Endodermal cell (in vitro differentiated cells): Measurements from ENCODE around the gene LRRC74B. TPM values are rescaled to one million over a fixed set of nuclear protein-coding genes. Genes with fewer than 3 reads are reported as not detected.

Experiments
- DNase-seq: peaks from one replicate; pipeline ENCODE4 v3.0.0-alpha.2; 2017
- H3K27ac ChIP-seq: 2 replicates; pipeline ENCODE4 v1.5.1; 2013; ENCODE audit warnings: mild to moderate bottlenecking, low read depth, low read length, moderate library complexity
- H3K27me3 ChIP-seq: 2 replicates; pipeline ENCODE4 v1.6.1; 2013; ENCODE audit warnings: mild to moderate bottlenecking, low read length, moderate library complexity; ENCODE audit not compliant: insufficient read depth, control insufficient read depth, poor library complexity, severe bottlenecking
- H3K36me3 ChIP-seq: 2 replicates; pipeline ENCODE4 v1.7.0; 2013; ENCODE audit warnings: mild to moderate bottlenecking, low read length, moderate library complexity; ENCODE audit not compliant: control insufficient read depth, insufficient read depth
- H3K4me1 ChIP-seq: one replicate; pipeline ENCODE4 v1.7.0; 2013; ENCODE audit warnings: low read length; ENCODE audit not compliant: control insufficient read depth, insufficient read depth
- H3K4me3 ChIP-seq: 2 replicates; pipeline ENCODE4 v1.5.1; 2013; ENCODE audit warnings: mild to moderate bottlenecking, low read length, moderate library complexity
- H3K9ac ChIP-seq: 2 replicates; pipeline ENCODE4 v1.6.1; 2013; ENCODE audit warnings: mild to moderate bottlenecking, low read length, moderate library complexity; ENCODE audit not compliant: poor library complexity, severe bottlenecking; ENCODE audit errors: extremely low read depth
- H3K9me3 ChIP-seq: 2 replicates; pipeline ENCODE4 v1.6.1; 2013; ENCODE audit warnings: mild to moderate bottlenecking, low read length, moderate library complexity; ENCODE audit not compliant: control insufficient read depth
- H3K27ac Mint-ChIP-seq: 2 replicates; pipeline ENCODE4 v1.8.0; 2020; ENCODE audit warnings: mixed read lengths
- H3K27me3 Mint-ChIP-seq: 2 replicates; pipeline ENCODE4 v1.8.0; 2021; ENCODE audit warnings: mild to moderate bottlenecking, mixed read lengths; ENCODE audit not compliant: insufficient read depth
- H3K36me3 Mint-ChIP-seq: 2 replicates; pipeline ENCODE4 v1.8.0; 2020; ENCODE audit warnings: low read depth, mixed read lengths
- H3K4me1 Mint-ChIP-seq: 2 replicates; pipeline ENCODE4 v1.8.0; 2020; ENCODE audit warnings: mixed read lengths
- H3K4me3 Mint-ChIP-seq: 2 replicates; pipeline ENCODE4 v1.8.0; 2020; ENCODE audit warnings: mild to moderate bottlenecking, moderate library complexity, mixed read lengths
- H3K9me3 Mint-ChIP-seq: 2 replicates; pipeline ENCODE4 v1.8.0; 2020; ENCODE audit warnings: mild to moderate bottlenecking, mixed read lengths
- WGBS, 2 experiments: methylation state at CpG; one replicate each; pipeline versions ENCODE4 v1.1.5 to v1.1.7; 2013; ENCODE audit warnings: missing lambda C conversion rate in 2 of 2, mixed read lengths in 1 of 2; ENCODE audit not compliant: insufficient coverage in 1 of 2, insufficient read length in 1 of 2; 5-methylcytosine and 5-hydroxymethylcytosine counted together
- total RNA-seq, 2 donors: library from RNA; stranded (reverse); fragmentation: NEBNext Ultra II Directional in 1 of 2; extraction: Animal tissue kit (Norgen Biotek cat#: 25700) in 1 of 2; gene quantifications; 2 replicates in 1 of 2; 3 replicates in 1 of 2; pipeline ENCODE4 v1.2.1, GENCODE V29; 2021
- TF ChIP-seq, protein P1 (sequence below): fragments of 200-600 bp; sonication (generic); conservative IDR thresholded peaks from 2 replicates; pipeline ENCODE4 v1.5.0; 2021; ENCODE audit warnings: antibody characterized with exemption, mild to moderate bottlenecking

The LRRC74B gene
- total RNA-seq, 2 donors from 2014 or later, result not detected

GRCh38 chr22:21051145-21051830, 5.5 kb downstream of the LRRC74B start:
- H3K9ac ChIP-seq, result no peak overlapping the region
- 87 to 93% methylated on average over 8 to 9 of the region's 9 CpGs for WGBS, 2 experiments
- no peaks in the 10 kb centered on the region for H3K36me3 Mint-ChIP-seq

GRCh38 chr22:21051831-21052400, 6.2 kb downstream of the LRRC74B start:
- Mint-ChIP-seq H3K4me1 (peaks cover 18% of the 10 kb centered on the region), H3K4me3 (no peak overlapping the region), H3K27ac (no peak overlapping the region), H3K27me3 (peaks cover 3% of the 10 kb centered on the region), H3K36me3 (no peaks in the 10 kb centered on the region), H3K9me3 (no peaks in the 10 kb centered on the region)
- Histone ChIP-seq H3K9ac (no peak overlapping the region), H3K27ac (no peak overlapping the region), H3K4me3 (no peak overlapping the region), H3K4me1 (no peaks in the 10 kb centered on the region), H3K27me3 (no peaks in the 10 kb centered on the region), H3K36me3 (no peaks in the 10 kb centered on the region), H3K9me3 (no peaks in the 10 kb centered on the region)
- WGBS, 2 experiments, result 47 to 53% methylated on average over 6 to 8 of the region's 8 CpGs
- DNase-seq, result no peak
- TF ChIP-seq, protein P1, sequence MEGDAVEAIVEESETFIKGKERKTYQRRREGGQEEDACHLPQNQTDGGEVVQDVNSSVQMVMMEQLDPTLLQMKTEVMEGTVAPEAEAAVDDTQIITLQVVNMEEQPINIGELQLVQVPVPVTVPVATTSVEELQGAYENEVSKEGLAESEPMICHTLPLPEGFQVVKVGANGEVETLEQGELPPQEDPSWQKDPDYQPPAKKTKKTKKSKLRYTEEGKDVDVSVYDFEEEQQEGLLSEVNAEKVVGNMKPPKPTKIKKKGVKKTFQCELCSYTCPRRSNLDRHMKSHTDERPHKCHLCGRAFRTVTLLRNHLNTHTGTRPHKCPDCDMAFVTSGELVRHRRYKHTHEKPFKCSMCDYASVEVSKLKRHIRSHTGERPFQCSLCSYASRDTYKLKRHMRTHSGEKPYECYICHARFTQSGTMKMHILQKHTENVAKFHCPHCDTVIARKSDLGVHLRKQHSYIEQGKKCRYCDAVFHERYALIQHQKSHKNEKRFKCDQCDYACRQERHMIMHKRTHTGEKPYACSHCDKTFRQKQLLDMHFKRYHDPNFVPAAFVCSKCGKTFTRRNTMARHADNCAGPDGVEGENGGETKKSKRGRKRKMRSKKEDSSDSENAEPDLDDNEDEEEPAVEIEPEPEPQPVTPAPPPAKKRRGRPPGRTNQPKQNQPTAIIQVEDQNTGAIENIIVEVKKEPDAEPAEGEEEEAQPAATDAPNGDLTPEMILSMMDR, result no peak

More at GRCh38 chr22:21051145-21051830, 5.5 kb downstream of the LRRC74B start:
- H3K4me3 Mint-ChIP-seq, result no peak overlapping the region
- no peak overlapping the region for H3K27ac Mint-ChIP-seq
- H3K27ac ChIP-seq, result no peak overlapping the region
- no peak overlapping the region for H3K4me3 ChIP-seq
- H3K27me3 Mint-ChIP-seq, result no peaks in the 10 kb centered on the region
- no peaks in the 10 kb centered on the region for H3K36me3 ChIP-seq
- no peaks in the 10 kb centered on the region for H3K9me3 ChIP-seq
- H3K4me1 Mint-ChIP-seq, result peaks cover 15% of the 10 kb centered on the region
- H3K9me3 Mint-ChIP-seq, result no peaks in the 10 kb centered on the region
- H3K27me3 ChIP-seq, result no peaks in the 10 kb centered on the region
- DNase-seq, result no peak
- TF ChIP-seq, protein P1, result no peak
- H3K4me1 ChIP-seq, result no peaks in the 10 kb centered on the region

GRCh38 chr22:21052715-21053459, 7.1 kb downstream of the LRRC74B start:
- H3K4me3 ChIP-seq, result no peak overlapping the region
- 93 to 94% methylated on average over 6 to 8 of the region's 8 CpGs for WGBS, 2 experiments
- TF ChIP-seq, protein P1, result no peak
- H3K9me3 ChIP-seq, result no peaks in the 10 kb centered on the region
- no peaks in the 10 kb centered on the region for H3K9me3 Mint-ChIP-seq
- peaks cover 3% of the 10 kb centered on the region for H3K27me3 Mint-ChIP-seq
- no peaks in the 10 kb centered on the region for H3K36me3 ChIP-seq
- DNase-seq, result no peak
- H3K4me1 Mint-ChIP-seq, result peaks cover 18% of the 10 kb centered on the region
- H3K36me3 Mint-ChIP-seq, result no peaks in the 10 kb centered on the region
- no peak overlapping the region for H3K27ac Mint-ChIP-seq
- H3K4me3 Mint-ChIP-seq, result no peak overlapping the region
- H3K27me3 ChIP-seq, result no peaks in the 10 kb centered on the region
- no peak overlapping the region for H3K27ac ChIP-seq
- no peaks in the 10 kb centered on the region for H3K4me1 ChIP-seq
- no peak overlapping the region for H3K9ac ChIP-seq
